A673 (cell line): ENCODE measurements around the gene SLC6A9. TPM values are rescaled to one million over a fixed set of nuclear protein-coding genes. Genes with fewer than 3 reads are reported as not detected.

Source experiments
- BruUV-seq: library from RNA; stranded (reverse); fragments of 400-500 nt; replicated peaks from 2 replicates; lab custom pipeline; 2021; lab: Mats Ljungman, UMichigan
- CTCF ChIA-PET: fragments of 300-600 bp; sonication (Branson Sonifier 250); formaldehyde crosslinking; loops from one replicate; lab custom pipeline; 2022; ENCODE audit warnings: antibody characterized with exemption; lab: Charles Lee
- POLR2A ChIA-PET: fragments of 300-600 bp; sonication (Branson Sonifier 250); formaldehyde crosslinking; loops from one replicate; lab custom pipeline; 2022; ENCODE audit warnings: antibody characterized with exemption; ENCODE audit not compliant: low non-redundant PET; lab: Charles Lee
- DNase-seq: peaks from one replicate; pipeline ENCODE4 v3.0.0-alpha.2; 2015; ENCODE audit warnings: low spot score
- H3K27ac ChIP-seq: fragments of 200-600 bp; sonication (generic); 2 replicates; pipeline ENCODE4 v1.5.1; 2016; ENCODE audit warnings: mixed run types, low read depth, mild to moderate bottlenecking, mixed read lengths, antibody characterized with exemption, low read length; ENCODE audit not compliant: poor library complexity, severe bottlenecking
- H3K27me3 ChIP-seq: fragments of 200-600 bp; sonication (generic); replicated peaks from 2 replicates; pipeline ENCODE4 v1.6.1; 2017; ENCODE audit warnings: mixed run types, low read depth, mild to moderate bottlenecking, mixed read lengths, antibody characterized with exemption, low read length; ENCODE audit not compliant: insufficient read depth, poor library complexity
- H3K36me3 ChIP-seq: fragments of 200-600 bp; sonication (generic); 2 replicates; pipeline ENCODE4 v1.6.1; 2016; ENCODE audit warnings: mixed run types, mild to moderate bottlenecking, mixed read lengths, antibody characterized with exemption, low read length; ENCODE audit not compliant: insufficient read depth, poor library complexity, severe bottlenecking
- H3K4me1 ChIP-seq: fragments of 200-600 bp; sonication (generic); 2 replicates; pipeline ENCODE4 v1.6.1; 2017; ENCODE audit warnings: mixed run types, mild to moderate bottlenecking, mixed read lengths, antibody characterized with exemption, low read length; ENCODE audit not compliant: insufficient read depth, poor library complexity, severe bottlenecking
- H3K4me3 ChIP-seq: fragments of 200-600 bp; sonication (generic); 2 replicates; pipeline ENCODE4 v1.5.1; 2016; ENCODE audit warnings: low read depth, mixed run types, mild to moderate bottlenecking, mixed read lengths, low read length; ENCODE audit not compliant: poor library complexity, severe bottlenecking
- H3K9me3 ChIP-seq: fragments of 200-600 bp; sonication (generic); 2 replicates; pipeline ENCODE4 v1.6.1; 2016; ENCODE audit warnings: mixed run types, low read depth, mild to moderate bottlenecking, mixed read lengths, antibody characterized with exemption, low read length; ENCODE audit not compliant: poor library complexity, severe bottlenecking
- EZH2 ChIP-seq: fragments of 200-600 bp; sonication (generic); IDR thresholded peaks from 2 replicates; pipeline ENCODE4 v1.6.1; 2017; ENCODE audit warnings: borderline replicate concordance, low read depth, mild to moderate bottlenecking, mixed read lengths, antibody characterized with exemption, low read length; ENCODE audit not compliant: poor library complexity, severe bottlenecking
- intact Hi-C: fragments of 100-400 bp; cut with micrococcal nuclease; formaldehyde crosslinking; loops from one replicate; pipeline ENCODE4 v1.10.0; 2022; ENCODE audit not compliant: unreplicated experiment
- total RNA-seq: library from RNA; stranded (reverse); gene quantifications from 2 replicates; pipeline ENCODE4 v1.2.3, GENCODE V29; 2021
- TF ChIP-seq, protein P1 (sequence below): fragments of 300-800, 200-600 bp; sonication (generic); conservative IDR thresholded peaks from 2 replicates; pipeline ENCODE4 v1.5.1; 2017; ENCODE audit warnings: low read depth, mild to moderate bottlenecking, antibody characterized with exemption, low read length, moderate library complexity, mixed read lengths

Gene SLC6A9
- total RNA-seq, 1 experiment from 2014 or later = 31.4 TPM

DNA sequence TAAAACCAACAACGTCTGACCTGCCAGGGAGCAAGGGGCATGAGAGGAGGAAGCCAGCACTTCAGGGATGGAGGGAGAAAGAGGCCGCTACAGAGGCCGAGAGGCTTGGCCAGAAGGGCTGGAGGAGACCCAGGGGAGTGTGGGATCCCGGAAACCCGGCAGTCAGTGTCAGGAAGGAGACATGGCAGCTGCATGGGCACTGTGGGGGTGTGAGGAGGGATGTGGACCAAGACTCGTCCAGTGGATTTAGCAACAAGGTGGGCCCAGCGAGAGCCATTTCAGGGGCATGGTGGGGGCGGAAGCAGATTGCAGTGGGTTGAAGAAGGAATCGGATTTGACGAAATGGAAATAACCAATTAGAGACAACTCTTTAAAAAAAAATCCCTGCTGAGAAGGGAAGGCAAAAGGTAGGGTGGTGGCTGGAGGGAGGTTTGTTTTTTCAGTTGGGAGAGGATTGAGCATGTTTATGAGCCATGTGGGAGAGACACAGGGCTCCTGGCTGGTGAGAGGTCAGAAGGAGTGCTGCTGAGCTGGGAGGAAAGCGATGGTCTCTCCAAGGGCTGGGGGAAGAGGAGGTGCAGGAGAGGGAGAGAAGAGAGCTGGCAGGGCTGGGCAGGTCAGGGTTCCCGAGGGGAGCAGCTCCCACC is 47.9 kb downstream of the SLC6A9 start:
- POLR2A ChIA-PET = interaction anchor here (0.6 kb wide), 1 partner anchor 47 kb away, joined by 6 read pairs; no protein-coding TSS in a partner anchor
- no peak for DNase-seq
- H3K4me1 ChIP-seq = peaks cover 4% of the 10 kb centered on the region
- peaks cover 30% of the 10 kb centered on the region for H3K36me3 ChIP-seq
- CTCF ChIA-PET = interaction anchor here (0.5 kb wide), 1 partner anchor 216 kb away, joined by 4 read pairs; no protein-coding TSS in a partner anchor
- no peak overlapping the region for H3K27ac ChIP-seq
- TF ChIP-seq, protein P1, sequence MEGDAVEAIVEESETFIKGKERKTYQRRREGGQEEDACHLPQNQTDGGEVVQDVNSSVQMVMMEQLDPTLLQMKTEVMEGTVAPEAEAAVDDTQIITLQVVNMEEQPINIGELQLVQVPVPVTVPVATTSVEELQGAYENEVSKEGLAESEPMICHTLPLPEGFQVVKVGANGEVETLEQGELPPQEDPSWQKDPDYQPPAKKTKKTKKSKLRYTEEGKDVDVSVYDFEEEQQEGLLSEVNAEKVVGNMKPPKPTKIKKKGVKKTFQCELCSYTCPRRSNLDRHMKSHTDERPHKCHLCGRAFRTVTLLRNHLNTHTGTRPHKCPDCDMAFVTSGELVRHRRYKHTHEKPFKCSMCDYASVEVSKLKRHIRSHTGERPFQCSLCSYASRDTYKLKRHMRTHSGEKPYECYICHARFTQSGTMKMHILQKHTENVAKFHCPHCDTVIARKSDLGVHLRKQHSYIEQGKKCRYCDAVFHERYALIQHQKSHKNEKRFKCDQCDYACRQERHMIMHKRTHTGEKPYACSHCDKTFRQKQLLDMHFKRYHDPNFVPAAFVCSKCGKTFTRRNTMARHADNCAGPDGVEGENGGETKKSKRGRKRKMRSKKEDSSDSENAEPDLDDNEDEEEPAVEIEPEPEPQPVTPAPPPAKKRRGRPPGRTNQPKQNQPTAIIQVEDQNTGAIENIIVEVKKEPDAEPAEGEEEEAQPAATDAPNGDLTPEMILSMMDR = no peak
- TF ChIP-seq EZH2 = no peak
- no TSS peak for BruUV-seq
- no peak overlapping the region for H3K4me3 ChIP-seq
- intact Hi-C loops = no loop called here
- H3K9me3 ChIP-seq = no peaks in the 10 kb centered on the region
- H3K27me3 ChIP-seq = no peaks in the 10 kb centered on the region

DNA sequence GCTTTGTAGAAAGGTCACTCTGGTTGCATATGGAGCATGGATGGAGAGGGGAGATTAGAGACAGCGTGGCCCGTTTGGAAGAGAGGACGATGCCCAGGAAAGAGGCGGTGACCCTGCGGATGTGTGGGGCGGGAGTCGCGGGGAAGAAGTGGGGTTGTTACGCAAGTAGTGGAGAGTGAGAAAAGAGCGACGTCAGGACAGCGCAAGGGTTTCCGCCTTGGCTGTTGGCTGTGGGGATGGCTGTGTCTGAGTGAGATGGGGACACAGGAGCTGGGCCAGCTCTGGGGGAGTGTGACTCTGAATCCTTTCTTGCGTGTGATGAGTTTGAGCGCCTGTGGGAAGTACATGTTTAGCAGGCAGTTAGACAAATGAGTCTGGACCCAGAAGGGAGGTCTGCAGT is 48.5 kb downstream of the SLC6A9 start:
- H3K27me3 ChIP-seq = no peaks in the 10 kb centered on the region
- H3K9me3 ChIP-seq = no peaks in the 10 kb centered on the region
- ChIA-PET POLR2A (no interaction called here), CTCF (no interaction called here)
- H3K27ac ChIP-seq = no peak overlapping the region
- no TSS peak for BruUV-seq
- no peak overlapping the region for H3K4me3 ChIP-seq
- no peak for DNase-seq
- peaks cover 30% of the 10 kb centered on the region for H3K36me3 ChIP-seq
- intact Hi-C loops = no loop called here
- peaks cover 10% of the 10 kb centered on the region for H3K4me1 ChIP-seq
- TF ChIP-seq, protein P1 = no peak
- no peak for TF ChIP-seq EZH2

DNA sequence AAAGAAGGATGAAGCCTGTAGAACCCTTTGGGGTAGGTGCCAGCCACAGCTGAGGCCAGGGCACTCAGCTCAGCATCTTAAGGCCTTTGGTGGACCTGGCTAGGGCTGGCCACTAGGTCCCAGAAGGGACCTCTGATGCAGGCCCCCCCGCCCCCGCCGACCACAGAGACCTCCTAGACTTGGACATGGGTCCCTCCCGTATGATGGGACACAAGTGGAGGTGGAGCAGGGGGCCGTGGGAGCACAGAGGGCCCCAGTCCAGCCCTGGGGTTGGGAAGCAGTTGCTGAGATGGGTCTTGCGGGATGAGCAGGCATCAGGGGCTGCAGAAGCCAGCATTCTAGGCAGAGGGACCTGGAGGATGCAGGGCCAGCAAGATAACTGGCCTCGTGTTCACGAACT is 49.0 kb downstream of the SLC6A9 start:
- intact Hi-C loops = no loop called here
- H3K4me1 ChIP-seq = peaks cover 15% of the 10 kb centered on the region
- TF ChIP-seq EZH2 = no peak
- TF ChIP-seq, protein P1 = no peak
- BruUV-seq = no TSS peak
- no peaks in the 10 kb centered on the region for H3K27me3 ChIP-seq
- H3K4me3 ChIP-seq = no peak overlapping the region
- H3K27ac ChIP-seq = peak overlapping the region; percentile 28
- H3K9me3 ChIP-seq = no peaks in the 10 kb centered on the region
- H3K36me3 ChIP-seq = peaks cover 34% of the 10 kb centered on the region
- POLR2A ChIA-PET = no interaction called here
- no peak for DNase-seq
- CTCF ChIA-PET = no interaction called here
